Lower leg skin (tissue), 3 donors: ENCODE results near the gene FBXO7.

Experiments
- POLR2A ChIP-seq, 2 donors: fragments of 450-650 bp; IDR thresholded peaks; one replicate each; pipeline ENCODE4 v1.6.1; 2016 to 2017; ENCODE audit warnings: antibody characterized with exemption in 2 of 2, mild to moderate bottlenecking in 1 of 2, moderate library complexity in 1 of 2
- TF ChIP-seq, protein P1 (sequence below), 3 donors: fragments of 450-650 bp; IDR thresholded peaks; one replicate each; pipeline ENCODE4 v1.5.1; 2016; ENCODE audit warnings: antibody characterized with exemption in 3 of 3, mild to moderate bottlenecking in 3 of 3, moderate library complexity in 2 of 3

- no peak for TF ChIP-seq POLR2A (IDR thresholded peaks at IDR 0.05)
- TF ChIP-seq, protein P1, sequence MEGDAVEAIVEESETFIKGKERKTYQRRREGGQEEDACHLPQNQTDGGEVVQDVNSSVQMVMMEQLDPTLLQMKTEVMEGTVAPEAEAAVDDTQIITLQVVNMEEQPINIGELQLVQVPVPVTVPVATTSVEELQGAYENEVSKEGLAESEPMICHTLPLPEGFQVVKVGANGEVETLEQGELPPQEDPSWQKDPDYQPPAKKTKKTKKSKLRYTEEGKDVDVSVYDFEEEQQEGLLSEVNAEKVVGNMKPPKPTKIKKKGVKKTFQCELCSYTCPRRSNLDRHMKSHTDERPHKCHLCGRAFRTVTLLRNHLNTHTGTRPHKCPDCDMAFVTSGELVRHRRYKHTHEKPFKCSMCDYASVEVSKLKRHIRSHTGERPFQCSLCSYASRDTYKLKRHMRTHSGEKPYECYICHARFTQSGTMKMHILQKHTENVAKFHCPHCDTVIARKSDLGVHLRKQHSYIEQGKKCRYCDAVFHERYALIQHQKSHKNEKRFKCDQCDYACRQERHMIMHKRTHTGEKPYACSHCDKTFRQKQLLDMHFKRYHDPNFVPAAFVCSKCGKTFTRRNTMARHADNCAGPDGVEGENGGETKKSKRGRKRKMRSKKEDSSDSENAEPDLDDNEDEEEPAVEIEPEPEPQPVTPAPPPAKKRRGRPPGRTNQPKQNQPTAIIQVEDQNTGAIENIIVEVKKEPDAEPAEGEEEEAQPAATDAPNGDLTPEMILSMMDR (IDR thresholded peaks at IDR 0.05), result no peak
Measured at GRCh38 chr22:32493551-32493950, 18.9 kb downstream of the FBXO7 start.
